ENCODE data around the gene CORO2A.

The CORO2A gene

GRCh38 chr9:98168153-98168780 lies 24.2 kb downstream of the CORO2A start:
- no peak for DNase-seq (ENCODE audit: low read depth)

DNA sequence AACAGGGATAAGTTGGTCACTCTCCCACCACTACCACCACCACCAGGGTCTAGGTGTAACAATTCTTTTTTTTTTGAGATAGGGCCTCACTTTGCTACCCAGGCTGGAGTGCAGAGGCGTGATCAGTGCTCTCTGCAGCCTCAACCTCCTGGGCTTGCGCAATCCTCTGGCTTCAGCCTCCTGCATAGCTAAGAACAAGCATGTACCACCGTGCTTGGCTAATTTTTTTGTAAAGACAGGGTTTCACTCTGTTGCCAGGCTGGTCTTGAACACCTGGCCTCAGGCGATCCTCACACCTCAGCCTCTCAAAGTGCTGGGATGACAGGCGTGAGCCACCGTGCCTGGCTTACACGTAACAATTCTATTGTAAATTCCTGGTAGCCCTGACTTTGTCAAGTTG lies 27.5 kb downstream of the CORO2A start:
- no peak for DNase-seq (ENCODE audit: low read depth)

DNA sequence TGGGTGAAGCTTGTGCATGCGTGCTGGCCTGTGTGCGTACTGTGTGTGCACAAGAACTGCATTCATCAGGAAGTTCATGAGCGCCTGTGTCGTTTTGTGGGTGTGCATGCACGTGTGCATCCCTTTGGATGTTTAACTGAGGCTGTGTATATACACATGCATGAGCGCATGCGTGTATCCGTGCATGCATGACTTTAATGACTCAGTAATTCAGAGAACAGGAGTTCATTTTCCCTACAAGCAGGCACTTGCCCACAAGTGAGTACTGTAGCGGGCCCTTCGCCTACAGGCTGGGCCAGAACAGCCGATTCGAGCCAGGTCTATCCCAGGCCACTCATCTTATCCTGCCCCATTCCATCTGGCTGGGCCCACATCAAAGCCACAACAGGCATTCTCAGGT lies 29.8 kb downstream of the CORO2A start:
- no peak for DNase-seq (ENCODE audit: low read depth)

- DNase-seq (ENCODE audit: low read depth), result no peak
These were observed 30.6 kb downstream of the CORO2A start for GRCh38 chr9:98161851-98162250.

GRCh38 chr9:98159790-98160189 lies 32.6 kb downstream of the CORO2A start:
- no peak for DNase-seq (ENCODE audit: low read depth)

DNA sequence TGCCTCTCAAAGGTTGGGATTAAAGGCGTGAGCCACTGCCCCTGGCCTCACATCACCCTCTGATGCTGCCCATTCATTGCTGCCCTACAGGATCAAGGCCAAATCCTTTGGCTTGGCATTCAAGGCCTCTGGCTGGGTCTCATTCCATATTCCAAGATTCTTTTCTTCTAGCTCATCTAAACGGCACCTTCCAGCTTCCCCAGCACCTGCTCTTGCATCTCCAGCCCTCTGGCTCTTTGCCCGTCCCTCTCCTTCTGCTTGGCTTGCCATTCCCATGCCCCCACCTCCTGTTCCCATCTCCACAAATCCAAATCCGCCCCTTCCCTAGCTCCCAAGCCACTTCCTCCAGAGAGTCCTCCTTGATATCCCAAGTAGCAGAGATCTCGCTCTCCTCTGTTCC lies 33.1 kb downstream of the CORO2A start:
- DNase-seq (ENCODE audit: low read depth), result no peak

DNA sequence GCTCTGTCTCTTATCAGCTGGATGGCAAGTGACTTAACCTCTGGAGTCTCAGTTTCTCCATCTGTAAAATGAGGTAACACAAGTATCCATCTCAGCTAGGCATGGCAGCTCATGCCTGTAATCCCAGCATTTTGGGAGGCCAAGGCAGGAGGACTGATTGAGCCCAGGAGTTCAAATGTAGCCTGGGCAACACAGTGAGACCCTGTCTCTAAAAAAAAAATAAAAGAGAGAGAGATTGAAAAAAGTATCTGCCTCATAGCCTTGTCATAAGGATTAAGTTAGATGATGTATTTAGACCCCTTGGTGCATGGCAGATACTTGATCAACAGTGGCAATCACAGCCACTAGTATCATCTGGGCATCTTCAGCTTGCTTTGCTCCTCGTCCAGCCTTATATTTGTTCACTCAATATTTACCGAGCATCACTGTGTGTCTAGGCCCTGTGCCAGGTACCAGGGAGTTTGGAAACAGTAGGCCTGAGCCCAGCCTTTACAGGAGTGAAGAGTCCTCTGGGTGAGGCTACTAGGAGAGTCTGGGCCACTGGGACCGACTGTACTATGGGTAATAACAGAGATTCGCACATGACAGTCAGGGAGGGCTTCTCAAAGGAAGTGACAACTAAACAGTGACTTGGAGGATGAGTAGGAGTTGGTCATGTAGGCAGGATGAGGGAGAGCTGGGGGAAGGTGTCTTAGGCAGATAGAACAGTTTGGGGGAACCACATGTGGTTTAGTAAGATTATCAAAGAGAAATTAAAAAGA lies 34.2 kb downstream of the CORO2A start:
- DNase-seq (ENCODE audit: low read depth), result no peak

- DNase-seq (ENCODE audit: low read depth), result no peak
These were observed 35.1 kb downstream of the CORO2A start for GRCh38 chr9:98157372-98157771.

- no peak for DNase-seq (ENCODE audit: low read depth)
These were observed 37.8 kb downstream of the CORO2A start for GRCh38 chr9:98154678-98155077.

DNA sequence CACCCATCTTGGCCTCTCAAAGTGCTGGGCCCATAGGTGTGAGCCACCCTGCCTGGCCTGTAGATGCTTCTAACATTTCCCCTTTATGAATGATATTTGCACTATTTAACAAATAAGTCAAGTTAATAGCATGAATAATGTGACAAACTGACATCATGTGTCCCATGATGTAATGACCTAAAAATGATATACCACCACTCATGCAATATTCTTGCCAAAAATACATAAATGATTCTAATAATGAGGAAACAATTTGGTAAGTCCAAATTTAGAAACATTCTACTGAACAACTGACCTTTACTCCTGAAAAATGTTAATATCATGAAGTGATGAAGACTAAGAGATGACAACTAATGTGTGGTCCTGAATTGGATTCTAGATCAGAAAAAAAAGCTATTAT lies 39.9 kb downstream of the CORO2A start:
- no peak for DNase-seq (ENCODE audit: low read depth)

DNA sequence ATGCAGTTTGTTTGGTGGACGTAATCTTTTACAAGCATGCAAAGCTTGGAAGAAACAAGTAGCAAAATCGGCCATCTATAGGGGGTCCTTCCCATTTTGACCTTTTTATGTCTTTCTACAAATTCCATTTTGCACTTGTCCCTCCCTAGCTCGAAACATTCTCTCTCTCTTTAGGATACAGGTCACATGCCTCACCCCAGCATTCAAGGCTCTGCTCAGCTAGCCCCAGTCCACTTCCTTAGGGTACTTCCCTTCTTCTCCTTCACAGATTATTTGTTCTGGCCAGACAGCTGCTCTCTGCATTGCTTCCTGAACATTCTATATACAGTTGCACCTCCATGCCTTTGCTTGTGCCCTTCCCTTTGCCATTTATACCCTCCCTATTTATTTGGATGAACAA lies 41.7 kb downstream of the CORO2A start:
- DNase-seq (ENCODE audit: low read depth), result no peak

- no peak for DNase-seq (ENCODE audit: low read depth)
These were observed 42.3 kb downstream of the CORO2A start for GRCh38 chr9:98150164-98150563.

DNA sequence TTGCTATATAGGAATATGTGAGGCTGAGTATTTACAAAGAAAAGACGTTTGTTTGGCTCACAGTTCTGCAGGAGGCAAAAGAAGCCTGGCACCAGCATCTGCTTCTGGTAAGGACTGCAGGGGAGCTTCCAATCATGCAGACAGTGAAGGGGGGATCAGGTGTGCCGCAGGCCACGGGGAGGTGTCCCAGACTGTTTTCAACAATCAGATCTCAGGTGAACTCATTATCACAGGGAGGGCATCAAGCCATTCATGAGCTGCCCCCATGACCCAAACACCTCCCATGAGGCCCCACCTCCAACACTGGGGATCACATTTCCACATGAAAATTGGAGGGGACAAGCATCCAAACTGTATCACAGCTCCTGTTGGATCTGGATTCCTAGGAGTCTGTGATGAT lies 43.0 kb downstream of the CORO2A start:
- no peak for DNase-seq (ENCODE audit: low read depth)

DNA sequence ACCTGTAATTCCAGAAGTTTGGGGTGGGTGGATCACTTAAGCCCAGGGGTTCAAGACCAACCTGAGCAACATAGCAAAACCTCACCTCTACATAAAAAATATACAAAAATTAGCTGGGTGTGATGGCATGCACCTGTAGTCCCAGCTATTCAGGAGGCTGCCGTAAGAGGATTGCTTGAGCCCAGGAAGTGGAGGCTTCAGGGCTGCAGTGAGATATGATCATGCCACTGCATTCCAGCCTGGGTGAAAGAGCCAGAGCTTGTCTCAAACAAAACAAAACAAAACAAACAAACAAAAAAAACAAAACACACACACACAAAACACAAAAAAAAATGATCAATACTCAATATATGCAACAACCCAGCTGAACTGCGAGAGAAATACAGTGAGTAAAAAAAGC lies 44.0 kb downstream of the CORO2A start:
- DNase-seq (ENCODE audit: low read depth), result no peak

GRCh38 chr9:98147582-98147981 lies 44.9 kb downstream of the CORO2A start:
- DNase-seq (ENCODE audit: low read depth), result no peak

GRCh38 chr9:98146101-98146991 lies 46.1 kb downstream of the CORO2A start:
- peak; percentile 6 for DNase-seq (ENCODE audit: low read depth)

- DNase-seq (ENCODE audit: low read depth), result no peak
These were observed 47.8 kb downstream of the CORO2A start for GRCh38 chr9:98144631-98145030.

DNA sequence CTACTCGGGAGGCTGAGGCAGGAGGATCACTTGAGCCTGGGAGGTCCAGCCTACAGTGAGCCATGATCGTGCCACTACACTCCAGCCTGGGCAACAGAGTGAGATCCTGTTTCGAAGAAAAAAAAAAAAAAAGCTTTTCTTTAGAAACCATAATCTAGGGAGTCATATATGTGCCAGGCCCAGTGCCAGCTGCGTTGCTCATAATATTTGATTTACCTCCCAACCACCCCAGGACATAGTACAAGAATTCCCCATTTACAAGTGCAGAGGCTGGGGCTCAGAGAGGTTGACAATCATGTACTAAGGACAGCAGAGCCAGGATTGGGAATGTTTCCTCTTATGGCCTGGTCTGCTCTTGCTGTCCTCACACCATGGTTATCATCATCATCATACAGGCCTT lies 48.4 kb downstream of the CORO2A start:
- no peak for DNase-seq (ENCODE audit: low read depth)

GRCh38 chr9:98142925-98143481 lies 49.4 kb downstream of the CORO2A start:
- no peak for DNase-seq (ENCODE audit: low read depth)

DNA sequence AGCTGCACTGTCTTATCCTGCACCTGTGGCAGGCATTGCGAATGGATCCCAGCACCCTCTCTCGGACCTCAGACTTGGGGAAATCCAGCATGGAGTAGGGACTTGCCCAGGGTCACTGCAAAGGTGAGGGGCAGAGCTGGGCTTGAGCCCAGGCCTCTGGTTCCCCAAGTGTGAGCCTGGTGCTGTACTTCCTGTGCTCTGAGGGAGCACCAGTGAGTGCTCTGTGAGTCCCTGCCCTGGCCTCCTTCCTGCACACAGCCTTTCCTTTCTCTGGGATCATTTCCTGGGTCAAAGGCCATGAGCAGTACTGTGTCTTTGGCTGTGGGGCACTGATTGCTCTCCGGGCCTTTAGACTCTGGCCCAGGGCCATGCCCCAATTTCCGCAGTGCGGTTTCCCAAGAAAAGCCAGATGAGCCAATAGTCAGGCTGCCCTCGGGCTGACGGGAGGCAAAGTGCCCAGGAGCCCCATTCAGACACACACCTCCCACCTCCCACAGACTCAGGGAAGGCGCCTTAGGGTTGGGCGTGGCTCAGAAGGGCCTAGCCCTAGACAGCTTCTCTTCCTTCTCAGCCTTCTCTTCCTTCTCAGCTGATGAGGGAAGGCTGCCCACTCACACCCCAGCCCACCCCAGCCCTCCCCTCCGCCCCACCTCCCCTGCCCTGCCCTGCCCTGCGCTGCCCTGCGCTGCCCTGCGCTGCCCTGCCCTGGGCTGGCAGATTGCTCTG lies 50.1 kb downstream of the CORO2A start:
- no peak for DNase-seq (ENCODE audit: low read depth)

DNA sequence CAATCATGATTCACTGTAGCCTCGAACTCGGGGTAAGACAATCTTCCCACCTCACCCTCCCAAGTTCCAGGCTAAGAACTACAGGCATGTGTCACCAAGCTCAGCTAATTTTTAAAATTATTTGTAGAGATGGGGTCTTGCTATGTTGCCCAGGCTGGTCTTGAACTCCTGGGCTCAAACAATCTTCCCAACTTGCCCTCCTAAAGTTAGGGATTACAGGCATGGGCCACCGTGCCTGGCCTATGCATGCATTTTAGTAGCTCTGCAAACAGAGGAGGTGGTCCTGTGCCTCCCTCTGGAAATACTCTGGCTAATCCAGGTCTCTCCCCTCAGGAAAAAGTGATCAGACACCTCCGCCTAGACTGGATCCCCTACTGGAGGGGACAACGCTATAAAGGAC lies 51.9 kb downstream of the CORO2A start:
- no peak for DNase-seq (ENCODE audit: low read depth)

DNA sequence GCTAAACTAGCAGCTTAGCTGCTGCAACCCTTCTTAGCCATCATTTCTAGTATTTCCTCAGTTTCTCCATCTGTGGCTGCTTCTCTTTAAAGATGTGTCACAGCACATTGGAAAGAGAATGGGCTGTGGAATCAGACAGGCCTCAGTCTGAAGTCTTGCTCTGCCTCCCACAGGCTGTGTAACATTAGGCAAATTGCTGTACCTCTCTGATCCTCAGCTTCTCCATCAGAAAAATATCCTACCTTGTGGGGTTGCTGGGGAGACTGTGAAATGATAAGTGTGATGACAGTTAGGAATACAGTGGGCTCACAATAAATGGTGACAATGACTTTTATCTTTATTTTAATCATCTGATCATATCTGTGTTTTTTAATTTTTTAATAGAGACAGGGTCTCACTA lies 55.9 kb downstream of the CORO2A start:
- DNase-seq (ENCODE audit: low read depth), result no peak
